ENCODE results near the gene CD46.

Gene CD46

GRCh38 chr1:207815913-207816291, 64.0 kb downstream of the CD46 start:
- DNase-seq: no peak

GRCh38 chr1:207817166-207817565, 65.3 kb downstream of the CD46 start:
- no peak for DNase-seq

GRCh38 chr1:207817778-207818751, 66.2 kb downstream of the CD46 start:
- DNase-seq: no peak

GRCh38 chr1:207818971-207819451, 67.2 kb downstream of the CD46 start:
- DNase-seq: no peak

- DNase-seq: no peak
Measured at GRCh38 chr1:207820568-207821463, 69.0 kb downstream of the CD46 start.

- no peak for DNase-seq
Measured at GRCh38 chr1:207821464-207822045, 69.7 kb downstream of the CD46 start.

- no peak for DNase-seq
Measured at GRCh38 chr1:207822124-207822601, 70.3 kb downstream of the CD46 start.

- DNase-seq: no peak
Measured at GRCh38 chr1:207822602-207823451, 71.0 kb downstream of the CD46 start.

- DNase-seq: no peak
Measured at GRCh38 chr1:207823531-207823879, 71.7 kb downstream of the CD46 start.

- DNase-seq: no peak
Measured at GRCh38 chr1:207823880-207824566, 72.2 kb downstream of the CD46 start.

- no peak for DNase-seq
Measured at GRCh38 chr1:207824691-207825408, 73.0 kb downstream of the CD46 start.

GRCh38 chr1:207825409-207825695, 73.5 kb downstream of the CD46 start:
- no peak for DNase-seq

GRCh38 chr1:207825719-207826556, 74.1 kb downstream of the CD46 start:
- no peak for DNase-seq

- DNase-seq: no peak
Measured at GRCh38 chr1:207826557-207827487, 75.0 kb downstream of the CD46 start.

- DNase-seq: no peak
Measured at GRCh38 chr1:207827488-207827830, 75.6 kb downstream of the CD46 start.

- DNase-seq: no peak
Measured at GRCh38 chr1:207828046-207828445, 76.2 kb downstream of the CD46 start.

GRCh38 chr1:207828485-207829158, 76.8 kb downstream of the CD46 start:
- DNase-seq: no peak

GRCh38 chr1:207829576-207829975, 77.7 kb downstream of the CD46 start:
- no peak for DNase-seq

All from NCI-H2171 (cell line).